ENCODE measurements around the gene AMMECR1L.

GRCh38 chr2:127877136-127877535 is 8.6 kb downstream of the AMMECR1L start:
- TF ChIP-seq CTCF (IDR thresholded peaks at IDR 0.05; ENCODE audit: low read depth, low read length), result no peak
- no peak for TF ChIP-seq MAX (IDR thresholded peaks at IDR 0.05; ENCODE audit: low read depth, low read length)
- TF ChIP-seq POLR2A (IDR thresholded peaks at IDR 0.05; ENCODE audit: extremely low read depth, insufficient read length), result no peak

Measured in NB4 (cell line).